Stimulated activated CD4-positive, alpha-beta T cell treated with anti-CD3 and anti-CD28 coated beads, Interleukin-1b, Interleukin-23, amount 100 ng/mL, for 1 hour (primary cell): ENCODE data around the gene STK40.

Experiments used
- DNase-seq, 2 donors: peaks; one replicate each; pipeline ENCODE4 v3.0.0-alpha.2; 2020; ENCODE audit warnings: low read depth in 2 of 2

The STK40 gene

GRCh38 chr1:36309397-36309796 lies 76.3 kb downstream of the STK40 start:
- no peak for DNase-seq

GRCh38 chr1:36307601-36308330 lies 78.0 kb downstream of the STK40 start:
- DNase-seq = no peak

DNA sequence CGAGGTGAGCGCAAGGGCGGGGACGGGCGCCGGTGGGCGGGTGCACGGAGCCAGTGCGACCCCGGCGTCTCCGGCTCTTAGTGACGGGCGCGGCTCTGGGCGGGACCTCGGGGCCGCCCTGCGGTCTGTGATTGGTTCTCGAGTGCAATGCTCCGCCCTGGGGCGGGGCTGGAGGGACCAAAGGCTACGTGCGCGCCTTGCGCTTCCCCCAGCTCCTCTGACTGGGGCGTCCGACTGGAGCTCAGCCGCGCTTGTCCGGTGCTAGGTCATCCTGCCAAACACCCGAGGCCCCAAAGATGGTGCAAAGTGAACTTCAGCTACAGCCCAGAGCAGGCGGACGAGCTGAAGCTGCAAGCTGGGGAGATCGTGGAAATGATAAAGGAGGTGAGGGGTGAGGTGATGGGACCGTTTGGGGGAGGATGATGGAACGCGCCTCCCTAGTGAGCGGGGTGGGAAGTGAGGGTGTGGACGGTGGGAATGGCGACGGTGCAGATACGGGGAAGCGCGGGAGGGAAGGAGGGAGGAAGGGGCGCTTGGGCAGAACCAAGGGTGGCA lies 78.7 kb downstream of the STK40 start:
- DNase-seq = peak; percentile 77 to 89

DNA sequence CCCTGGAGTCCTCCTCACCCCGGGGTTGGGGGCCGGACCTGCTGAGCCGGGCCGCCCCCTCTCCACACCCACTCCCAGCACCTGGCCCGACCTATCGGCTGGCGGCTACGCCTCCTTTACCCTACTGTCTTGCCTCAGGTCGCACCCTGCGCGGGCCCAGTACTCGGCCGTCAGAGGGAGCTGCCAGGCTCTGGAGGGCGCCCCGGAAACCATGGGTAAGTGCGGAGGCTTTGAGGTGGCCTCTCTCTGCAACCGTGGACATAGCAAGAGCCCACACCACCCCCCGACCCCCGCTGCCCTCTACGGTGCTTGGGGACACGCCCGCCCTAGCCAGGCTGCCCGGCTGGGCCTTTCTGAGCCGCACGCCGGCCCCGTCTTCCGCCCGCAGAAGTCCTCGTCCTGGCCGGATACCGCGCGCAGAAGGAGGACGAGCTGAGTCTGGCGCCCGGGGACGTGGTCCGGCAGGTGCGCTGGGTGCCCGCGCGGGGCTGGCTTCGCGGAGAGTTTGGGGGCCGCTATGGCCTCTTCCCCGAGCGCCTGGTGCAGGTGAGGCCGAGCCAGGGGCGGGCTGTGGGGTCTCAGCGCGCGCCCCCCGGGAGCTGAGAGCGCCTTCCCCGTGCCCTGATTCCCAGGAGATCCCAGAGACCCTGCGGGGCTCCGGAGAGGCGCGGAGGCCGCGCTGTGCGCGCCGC lies 79.4 kb downstream of the STK40 start, which contains the start of gene SH3D21:
Gene SH3D21, plus strand, starts transcription at position 159 of the 692 bp plus-strand sequence. Its CDS starts 53 bp downstream, at position 212.
- no peak for DNase-seq

DNA sequence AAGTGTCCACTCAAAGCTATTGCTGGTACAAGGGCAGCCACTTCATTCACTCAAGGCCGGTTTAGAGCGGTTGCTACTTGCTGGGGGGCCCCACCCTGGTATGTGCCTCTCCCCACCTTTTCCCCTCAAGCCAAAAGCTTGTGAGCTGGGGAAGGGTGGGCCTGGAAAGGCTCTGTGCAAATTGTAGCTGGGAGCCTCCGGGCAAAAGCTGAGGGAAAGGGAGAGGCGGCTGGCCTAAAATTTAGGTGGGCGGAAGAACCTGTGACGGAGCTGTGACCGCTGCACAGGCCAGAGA lies 79.9 kb downstream of the STK40 start:
- DNase-seq = no peak

- DNase-seq = no peak
Observed at GRCh38 chr1:36304970-36305914, 80.5 kb downstream of the STK40 start.

DNA sequence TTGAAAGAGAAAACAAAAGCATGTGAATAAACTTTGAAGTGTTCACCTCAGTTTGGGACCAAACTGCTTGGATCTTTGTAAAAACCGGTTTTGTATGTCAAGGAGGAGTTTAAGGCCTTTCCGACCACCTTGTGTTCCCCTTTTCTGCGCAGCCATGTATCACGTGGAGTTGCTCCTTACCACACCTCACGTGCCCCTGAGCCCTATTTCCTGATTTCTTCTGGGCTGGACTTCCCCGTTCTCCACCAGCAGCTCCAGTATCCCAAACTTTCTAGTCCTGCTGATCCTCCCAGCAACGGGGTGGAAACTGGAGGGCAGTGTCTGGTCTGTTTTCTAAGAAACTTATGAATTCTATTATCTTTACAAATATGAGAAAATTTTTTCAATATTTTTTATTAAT lies 81.2 kb downstream of the STK40 start:
- DNase-seq = no peak

DNA sequence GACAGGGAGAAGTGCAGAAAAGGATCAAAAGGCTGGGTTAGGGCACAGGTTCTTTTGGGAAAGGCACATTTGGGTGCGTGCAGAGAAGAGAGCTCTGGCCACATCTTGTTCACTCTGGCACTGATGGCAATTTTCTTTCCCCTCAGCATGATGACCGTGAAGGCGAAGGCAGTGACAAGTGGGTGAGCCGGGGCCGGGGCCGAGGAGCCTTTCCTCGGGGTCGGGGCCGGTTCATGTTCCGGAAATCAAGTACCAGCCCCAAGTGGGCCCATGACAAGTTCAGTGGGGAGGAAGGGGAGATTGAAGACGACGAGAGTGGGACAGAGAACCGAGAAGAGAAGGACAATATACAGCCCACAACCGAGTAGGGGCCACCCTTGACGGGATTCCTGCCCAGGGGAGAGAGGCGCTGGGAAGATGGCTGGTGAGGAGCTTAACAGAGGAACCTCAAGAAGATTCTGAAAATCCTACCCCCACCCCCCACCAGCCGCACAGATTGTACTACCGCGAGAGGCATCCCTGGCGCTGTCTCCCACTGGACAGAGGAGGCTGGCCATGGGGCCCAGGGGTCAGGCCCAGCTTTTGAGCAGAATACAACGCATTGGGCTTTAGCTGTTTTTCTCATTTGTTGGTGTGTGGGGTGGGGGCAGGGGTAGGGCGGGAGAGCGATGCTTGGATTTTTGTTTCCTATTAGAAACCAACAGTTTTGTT lies 81.9 kb downstream of the STK40 start:
- DNase-seq = no peak

GRCh38 chr1:36303244-36303643 lies 82.5 kb downstream of the STK40 start:
- DNase-seq = no peak

GRCh38 chr1:36301220-36301619 lies 84.5 kb downstream of the STK40 start:
- DNase-seq = no peak

GRCh38 chr1:36300526-36300925 lies 85.2 kb downstream of the STK40 start:
- no peak for DNase-seq

GRCh38 chr1:36298640-36299039 lies 87.1 kb downstream of the STK40 start:
- DNase-seq = no peak

DNA sequence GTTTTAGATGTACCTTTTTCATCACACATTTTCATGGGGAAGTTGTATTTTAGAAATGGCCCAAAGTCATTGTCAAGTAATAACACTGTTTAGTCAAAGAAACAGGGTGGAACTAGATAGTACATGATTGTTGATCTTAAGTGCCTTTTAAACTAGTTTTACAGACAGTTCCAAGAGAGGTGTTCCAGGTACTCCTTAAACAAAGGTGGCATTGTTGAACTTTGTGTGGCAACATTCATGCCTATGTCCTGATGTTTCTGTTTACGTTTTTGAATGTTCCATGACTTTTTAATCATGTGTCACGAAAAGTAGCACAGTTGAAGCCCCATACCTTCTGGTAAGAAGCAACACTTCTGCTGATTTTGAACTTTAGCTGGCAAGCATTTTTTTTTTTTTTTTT lies 88.7 kb downstream of the STK40 start:
- DNase-seq = no peak

GRCh38 chr1:36295390-36295789 lies 90.3 kb downstream of the STK40 start:
- DNase-seq = no peak
